IMR-90 (cell line): Measurements from ENCODE around the gene EYS. TPM values are rescaled to one million over a fixed set of nuclear protein-coding genes. Genes with fewer than 3 reads are reported as not detected.

Experiments used
- ATAC-seq: fragments of 200-7000 bp; cut with Tn5 transposase; 2 replicates; pipeline ENCODE4 v1.9.1; 2020; ENCODE audit warnings: low read depth, mild to moderate bottlenecking, moderate library complexity
- BruUV-seq: library from RNA; stranded (reverse); fragments of 400-500 nt; replicated peaks from 2 replicates; lab custom pipeline; 2021; lab: Mats Ljungman, UMichigan
- CTCF ChIA-PET: fragments of 300-600 bp; formaldehyde crosslinking; extraction: SDS; loops from one replicate; lab custom pipeline; 2021; ENCODE audit warnings: antibody characterized with exemption; lab: Yijun Ruan, JAX
- POLR2A ChIA-PET: fragments of 300-600 bp; sonication (Branson Sonifier 250); formaldehyde crosslinking; loops from one replicate; lab custom pipeline; 2022; ENCODE audit warnings: antibody characterized with exemption; ENCODE audit not compliant: unreplicated experiment; lab: Charles Lee
- DNase-seq: peaks from one replicate; pipeline ENCODE4 v3.0.0; 2013
- H2AFZ ChIP-seq: replicated peaks from 2 replicates; pipeline ENCODE3; 2013; ENCODE audit warnings: low read length, mild to moderate bottlenecking; ENCODE audit not compliant: poor library complexity
- H2AK5ac ChIP-seq: 2 replicates; pipeline ENCODE4 v1.6.1; 2013; ENCODE audit warnings: low read depth, low read length, inconsistent platforms
- H2AK9ac ChIP-seq: replicated peaks from 2 replicates; pipeline ENCODE3; 2013; ENCODE audit warnings: mild to moderate bottlenecking, low read depth, low read length, moderate library complexity; ENCODE audit not compliant: poor library complexity
- H2BK120ac ChIP-seq: 2 replicates; pipeline ENCODE4 v1.6.1; 2013; ENCODE audit warnings: low read depth, low read length, inconsistent platforms
- H2BK15ac ChIP-seq: 3 replicates; pipeline ENCODE4 v1.6.1; 2013; ENCODE audit warnings: low read depth, low read length, inconsistent platforms
- H2BK20ac ChIP-seq: 2 replicates; pipeline ENCODE4 v1.6.1; 2013; ENCODE audit warnings: low read depth, mild to moderate bottlenecking, inconsistent platforms, low read length, moderate library complexity
- H2BK5ac ChIP-seq: 2 replicates; pipeline ENCODE4 v1.6.1; 2013; ENCODE audit warnings: mild to moderate bottlenecking, low read depth, low read length, inconsistent platforms; ENCODE audit not compliant: poor library complexity, severe bottlenecking
- H3K14ac ChIP-seq: replicated peaks from 2 replicates; pipeline ENCODE4 v1.6.1; 2013; ENCODE audit warnings: low read depth, low read length, inconsistent platforms
- H3K18ac ChIP-seq: 2 replicates; pipeline ENCODE4 v1.6.1; 2013; ENCODE audit warnings: low read depth, low read length, control low read depth
- H3K23ac ChIP-seq: 2 replicates; pipeline ENCODE4 v1.6.1; 2013; ENCODE audit warnings: low read depth, low read length, inconsistent platforms
- H3K27ac ChIP-seq: 2 replicates; pipeline ENCODE4 v1.5.1; 2013; ENCODE audit warnings: mild to moderate bottlenecking, control low read depth, low read length; ENCODE audit not compliant: insufficient read depth
- H3K27me3 ChIP-seq: 2 replicates; pipeline ENCODE4 v1.6.1; 2013; ENCODE audit warnings: low read length; ENCODE audit not compliant: control insufficient read depth, insufficient read depth
- H3K36me3 ChIP-seq: 2 replicates; pipeline ENCODE4 v1.6.1; 2013; ENCODE audit warnings: low read length, mixed read lengths; ENCODE audit not compliant: control insufficient read depth, insufficient read depth
- H3K4ac ChIP-seq: 2 replicates; pipeline ENCODE4 v1.6.1; 2013; ENCODE audit warnings: low read depth, low read length, inconsistent platforms
- H3K4me1 ChIP-seq: 2 replicates; pipeline ENCODE4 v1.6.1; 2013; ENCODE audit warnings: low read length, mixed read lengths; ENCODE audit not compliant: control insufficient read depth, insufficient read depth
- H3K4me2 ChIP-seq: 2 replicates; pipeline ENCODE4 v1.6.1; 2013; ENCODE audit warnings: low read depth, mild to moderate bottlenecking, control low read depth, low read length, moderate library complexity
- H3K4me3 ChIP-seq: 2 replicates; pipeline ENCODE4 v1.5.1; 2013; ENCODE audit warnings: low read depth, mild to moderate bottlenecking, control low read depth, low read length, moderate library complexity; ENCODE audit not compliant: insufficient read depth
- H3K56ac ChIP-seq: 2 replicates; pipeline ENCODE4 v1.6.1; 2013; ENCODE audit warnings: low read length, inconsistent platforms; ENCODE audit not compliant: insufficient read depth; ENCODE audit errors: extremely low read depth
- H3K79me1 ChIP-seq, 2 experiments: 2 replicates each; pipeline ENCODE4 v1.6.1; 2013; ENCODE audit warnings: low read length in 2 of 2, inconsistent platforms in 1 of 2, low read depth in 1 of 2
- H3K9ac ChIP-seq: 2 replicates; pipeline ENCODE4 v1.6.1; 2013; ENCODE audit warnings: low read depth, low read length, control low read depth
- H3K9me1 ChIP-seq: 2 replicates; pipeline ENCODE4 v1.6.1; 2013; ENCODE audit warnings: low read length, inconsistent platforms; ENCODE audit not compliant: insufficient read depth
- H3K9me3 ChIP-seq: 2 replicates; pipeline ENCODE4 v1.6.1; 2013; ENCODE audit warnings: low read length; ENCODE audit not compliant: control insufficient read depth, insufficient read depth
- H4K20me1 ChIP-seq: 2 replicates; pipeline ENCODE4 v1.6.1; 2013; ENCODE audit warnings: low read length, inconsistent platforms; ENCODE audit not compliant: insufficient read depth
- H4K5ac ChIP-seq: 2 replicates; pipeline ENCODE4 v1.6.1; 2013; ENCODE audit warnings: mild to moderate bottlenecking, low read depth, low read length, control low read depth
- H4K8ac ChIP-seq, 2 experiments: 2 replicates each; pipeline ENCODE4 v1.6.1; 2013; ENCODE audit warnings: low read depth in 2 of 2, low read length in 2 of 2, control low read depth in 1 of 2, inconsistent platforms in 1 of 2
- H4K91ac ChIP-seq: 2 replicates; pipeline ENCODE4 v1.6.1; 2013; ENCODE audit warnings: low read depth, low read length, inconsistent platforms; ENCODE audit not compliant: insufficient read depth
- CHD1 ChIP-seq: IDR thresholded peaks from 2 replicates; pipeline ENCODE4 v1.6.1; 2012; ENCODE audit warnings: low read depth, low read length, improper control_type of control experiment
- FOS ChIP-seq: fragments of 150-350 bp; IDR thresholded peaks from 2 replicates; pipeline ENCODE4 v1.6.1; 2016; ENCODE audit warnings: low read depth, low read length
- MAZ ChIP-seq: IDR thresholded peaks from 2 replicates; pipeline ENCODE4 v1.6.1; 2012; ENCODE audit warnings: low read depth, mild to moderate bottlenecking, low read length, improper control_type of control experiment, moderate library complexity, borderline replicate concordance
- NFE2L2 ChIP-seq: fragments of 150-350 bp; IDR thresholded peaks from 2 replicates; pipeline ENCODE4 v1.6.1; 2016; ENCODE audit warnings: low read depth, mild to moderate bottlenecking, low read length
- POLR2A ChIP-seq: IDR thresholded peaks from 2 replicates; pipeline ENCODE4 v1.6.1; 2012; ENCODE audit warnings: mild to moderate bottlenecking, low read depth, low read length
- RAD21 ChIP-seq: IDR thresholded peaks from 2 replicates; pipeline ENCODE4 v1.6.1; 2012; ENCODE audit warnings: low read length, improper control_type of control experiment
- RCOR1 ChIP-seq: IDR thresholded peaks from 2 replicates; pipeline ENCODE4 v1.6.1; 2012; ENCODE audit warnings: mild to moderate bottlenecking, low read length, improper control_type of control experiment; ENCODE audit not compliant: insufficient replicate concordance
- RFX5 ChIP-seq: IDR thresholded peaks from 2 replicates; pipeline ENCODE4 v1.8.0; 2012; ENCODE audit warnings: low read depth, mild to moderate bottlenecking, low read length, moderate library complexity
- SMC3 ChIP-seq: fragments of 150-350 bp; IDR thresholded peaks from 2 replicates; pipeline ENCODE4 v1.6.1; 2016; ENCODE audit warnings: low read depth, mild to moderate bottlenecking, antibody characterized with exemption, low read length, moderate library complexity
- USF2 ChIP-seq: fragments of 150-350 bp; IDR thresholded peaks from 2 replicates; pipeline ENCODE4 v1.6.1; 2017; ENCODE audit warnings: mild to moderate bottlenecking, antibody characterized with exemption, low read length, low read depth
- WGBS, 2 experiments: methylation state at CpG; one replicate each; pipeline versions ENCODE4 v1.1.5 to v1.1.7; 2013; ENCODE audit warnings: missing lambda C conversion rate in 2 of 2; ENCODE audit not compliant: insufficient read length in 1 of 2; ENCODE audit errors: extremely low coverage in 2 of 2; 5-methylcytosine and 5-hydroxymethylcytosine counted together
- dilution Hi-C: fragments of 300-500 bp; cut with HindIII; formaldehyde crosslinking; loops from one replicate; pipeline ENCODE4 v1.14.3; 2018; ENCODE audit warnings: low sequenced_read_pairs; ENCODE audit not compliant: unreplicated experiment
- in situ Hi-C: fragments of 300-500 bp; cut with MboI; formaldehyde crosslinking; loops from 3 replicates; pipeline ENCODE4 v1.14.3; 2019; ENCODE audit warnings: low sequenced_read_pairs, inconsistent platforms, mixed read lengths
- intact Hi-C: fragments of 100-400 bp; cut with micrococcal nuclease; formaldehyde crosslinking; loops from 2 replicates; pipeline ENCODE4 v1.10.0; 2022
- polyA plus RNA-seq, 3 experiments: library from polyadenylated mRNA; depleted of rRNA; stranded (reverse); fragments of >200 nt; gene quantifications; 2 replicates each; pipeline ENCODE4 v1.2.3, GENCODE V29; 2012; ENCODE audit warnings: low replicate concordance in 1 of 3
- total RNA-seq: library from RNA; depleted of rRNA; stranded (reverse); fragments of >200 nt; gene quantifications from 2 replicates; pipeline ENCODE4 v1.2.3, GENCODE V29; 2012

Gene EYS
- total and polyA plus RNA-seq, 2 of the 4 experiments (the other 2 are of a cell fraction) = under 0.01 TPM; not detected in 1

GRCh38 chr6:65700561-65700960, 6.5 kb downstream of the EYS start:
- no peaks in the 10 kb centered on the region for H3K79me1 ChIP-seq
- WGBS, 2 experiments = no CpG with 5 or more reads among the region's 4 CpGs

More at GRCh38 chr6:65700561-65700960, 6.5 kb downstream of the EYS start:
- BruUV-seq = no TSS peak
- Histone ChIP-seq H3K9me3 (no peaks in the 10 kb centered on the region; the same call in 1 of the 2 replicates), H3K14ac (no peak overlapping the region), H3K9ac (no peak overlapping the region), H4K8ac (no peak overlapping the region), H3K18ac (no peak overlapping the region), H3K27ac (no peak overlapping the region), H3K4ac (no peak overlapping the region), H2AK9ac (no peak overlapping the region), H2BK120ac (no peak overlapping the region), H3K4me3 (no peak overlapping the region), H4K20me1 (no peaks in the 10 kb centered on the region), H4K91ac (no peak overlapping the region), H2BK20ac (no peak overlapping the region), H2BK5ac (no peak overlapping the region), H4K5ac (no peak overlapping the region), H3K56ac (no peak overlapping the region), H3K27me3 (no peaks in the 10 kb centered on the region), H2BK15ac (no peak overlapping the region), H3K36me3 (no peaks in the 10 kb centered on the region), H2AFZ (no peak overlapping the region), H3K23ac (no peak overlapping the region), H3K4me1 (no peaks in the 10 kb centered on the region), H2AK5ac (no peak overlapping the region), H3K4me2 (no peak overlapping the region), H3K9me1 (no peaks in the 10 kb centered on the region)
- ATAC-seq (no peak), DNase-seq (no peak)
- in situ Hi-C loops = no loop called here
- ChIA-PET CTCF (no interaction called here), POLR2A (no interaction called here)
- TF ChIP-seq MAZ = no peak
- no peak for TF ChIP-seq NFE2L2
- no peak for TF ChIP-seq POLR2A
- TF ChIP-seq SMC3 = no peak
- TF ChIP-seq USF2 = no peak
- TF ChIP-seq RAD21 = no peak
- TF ChIP-seq FOS = no peak
- no peak for TF ChIP-seq RFX5
- TF ChIP-seq RCOR1 = no peak
- TF ChIP-seq CHD1 = no peak
- dilution Hi-C loops = no loop called here
- intact Hi-C loops = no loop called here
